Fibroblast of lung (primary cell): ENCODE data around the gene XIRP2.

Source experiments
- CTCF ChIP-seq, 2 donors: IDR thresholded peaks in 1 of 2; conservative IDR thresholded peaks in 1 of 2; 1 replicate in 1 of 2; 2 replicates in 1 of 2; pipeline ENCODE4 v1.5.1; 2011 to 2012; ENCODE audit warnings: low read length in 2 of 2, control low read depth in 1 of 2, inconsistent platforms in 1 of 2, low read depth in 1 of 2, mild to moderate bottlenecking in 1 of 2
- EZH2 ChIP-seq: IDR thresholded peaks from 2 replicates; pipeline ENCODE4 v1.5.1; 2012; ENCODE audit warnings: low read length, control low read depth, mild to moderate bottlenecking; ENCODE audit errors: missing control alignments

- no peak for TF ChIP-seq CTCF (conservative IDR thresholded peaks at IDR 0.05 in 1 of 2, IDR thresholded peaks at IDR 0.05 in 1 of 2; ENCODE audit: low read depth in 1 of 2, low read length in 2 of 2)
- no peak for TF ChIP-seq EZH2
Observed at GRCh38 chr2:167135706-167136105, 247.4 kb downstream of the XIRP2 start.
